HG02884 (cell line): Measurements from ENCODE around the gene SPDYE3.

Experiments used
- ATAC-seq: cut with Tn5 transposase; IDR thresholded peaks from one replicate; pipeline ENCODE4 v1.9.1; 2021; ENCODE audit warnings: mild to moderate bottlenecking, moderate library complexity; ENCODE audit not compliant: unreplicated experiment

Gene SPDYE3

GRCh38 chr7:100369105-100369504 is 61.6 kb downstream of the SPDYE3 start:
- ATAC-seq, result peak; percentile 49

GRCh38 chr7:100370303-100370702 is 62.8 kb downstream of the SPDYE3 start:
- ATAC-seq, result no peak

- ATAC-seq, result no peak
Measured at GRCh38 chr7:100370746-100371145, 63.2 kb downstream of the SPDYE3 start.

- ATAC-seq, result no peak
Measured at GRCh38 chr7:100371561-100372171, 64.2 kb downstream of the SPDYE3 start.
